Upper lobe of left lung (tissue), 6 donors: ENCODE data around the gene ELP5. TPM values are rescaled to one million over a fixed set of nuclear protein-coding genes. Genes with fewer than 3 reads are reported as not detected.
A peak's percentile ranks its signal among the peaks of the same experiment; 100 is the strongest.

Experiments used
- ATAC-seq, 2 donors: fragments of 200-7000 bp; cut with Tn5 transposase; one replicate each; pipeline ENCODE4 v1.9.1; 2022; ENCODE audit warnings: mild to moderate bottlenecking in 2 of 2, moderate library complexity in 2 of 2; ENCODE audit not compliant: low FRiP score in 2 of 2
- DNase-seq, 2 donors: peaks; one replicate each; pipeline ENCODE4 v3.0.0-alpha.2; 2019 to 2020
- H3K27ac ChIP-seq, 4 donors: fragments of 200-600 bp; sonication (generic); one replicate each; pipeline ENCODE4 v1.5.1; 2016 to 2019
- H3K27me3 ChIP-seq, 4 donors: fragments of 200-600 bp; sonication (generic); one replicate each; pipeline ENCODE4 v1.5.1; 2017 to 2019
- H3K36me3 ChIP-seq, 4 donors: fragments of 200-600 bp; sonication (generic); one replicate each; pipeline ENCODE4 v1.5.1; 2016 to 2019
- H3K4me1 ChIP-seq, 4 donors: fragments of 200-600 bp; sonication (generic); one replicate each; pipeline ENCODE4 v1.5.1; 2018 to 2019
- H3K4me3 ChIP-seq, 4 donors: fragments of 200-600 bp; sonication (generic); one replicate each; pipeline ENCODE4 v1.5.1; 2017 to 2019; ENCODE audit warnings: mild to moderate bottlenecking in 2 of 4, moderate library complexity in 1 of 4
- H3K9me3 ChIP-seq, 4 donors: fragments of 200-600 bp; sonication (generic); one replicate each; pipeline ENCODE4 v1.5.1; 2018 to 2019
- CTCF ChIP-seq, 6 experiments: fragments of 450-650 bp in 4 of 6; fragments of 200-600 bp in 2 of 6; sonication (generic) in 2 of 6; IDR thresholded peaks; one replicate each; pipeline ENCODE4 v1.5.1; 2016 to 2019; ENCODE audit warnings: antibody characterized with exemption in 6 of 6
- EP300 ChIP-seq, 4 donors: sonication (generic); formaldehyde crosslinking; IDR thresholded peaks; one replicate each; pipeline ENCODE4 v1.5.1; 2017; ENCODE audit warnings: antibody characterized with exemption in 4 of 4, control low read depth in 2 of 4
- POLR2A ChIP-seq, 4 donors: fragments of 450-650 bp; IDR thresholded peaks; one replicate each; pipeline ENCODE4 v1.5.1; 2016 to 2017; ENCODE audit warnings: antibody characterized with exemption in 4 of 4, mild to moderate bottlenecking in 2 of 4
- POLR2AphosphoS5 ChIP-seq, 2 donors: sonication (generic); formaldehyde crosslinking; IDR thresholded peaks; one replicate each; pipeline ENCODE4 v1.5.1; 2017; ENCODE audit warnings: antibody characterized with exemption in 2 of 2
- WGBS, 2 donors: methylation state at CpG; one replicate each; pipeline ENCODE4 v1.1.5; 2017 to 2018; 5-methylcytosine and 5-hydroxymethylcytosine counted together
- total RNA-seq, 6 donors: library from RNA; depleted of rRNA in 4 of 6; stranded (reverse); fragments of >200 nt in 4 of 6; gene quantifications; one replicate each; pipeline versions ENCODE4 v1.1.0 to v1.2.1, GENCODE V29; 2016 to 2021
- donor health status: DM: no; HTN: no; CAD: no; lungs with moderate emphysema.
- donor health status: DM: no; HTN: yes; CAD: no; lungs with severe emphysema.

ELP5 gene
- total RNA-seq, 6 donors from 2014 or later: 5.2 to 36.3 (median 21.0) TPM

GRCh38 chr17:7234083-7234951 is 17.7 kb upstream of the ELP5 start, which contains the start of gene DVL2:
Gene DVL2, minus strand, starts transcription at chr17:7234517. Its CDS starts 255 bp downstream, at chr17:7234262.
- peak within 1 kb of the TSS; percentile 75 to 92 (median 84) for H3K27ac ChIP-seq
- ATAC-seq (peak; percentile 54 to 80), DNase-seq (peak; percentile 96 to 97)
- H3K36me3 ChIP-seq: peaks cover 6 to 29% (median 26%) of the 10 kb centered on the region in 4 donors
- H3K27me3 ChIP-seq: no peaks in the 10 kb centered on the region
- WGBS, 2 donors: 0 to 2% methylated on average over 11 to 40 of the region's 72 CpGs
- peaks cover 18 to 58% (median 37%) of the 10 kb centered on the region in 4 donors for H3K4me1 ChIP-seq
- no peaks in the 10 kb centered on the region for H3K9me3 ChIP-seq
- H3K4me3 ChIP-seq: peak within 1 kb of the TSS; percentile 60 to 94 (median 82)
- TF ChIP-seq POLR2A (IDR thresholded peaks at IDR 0.05) (peak in 3 of 4 donors; percentile 59 to 89 (median 78)), POLR2AphosphoS5 (IDR thresholded peaks at IDR 0.05) (peak; percentile 90 to 92), CTCF (IDR thresholded peaks at IDR 0.05) (peak in 3 of 6 experiments; percentile 24 to 51 (median 35)), EP300 (IDR thresholded peaks at IDR 0.05) (peak in 1 of 4 donors; percentile 75)

GRCh38 chr17:7235693-7236665 is 16.0 kb upstream of the ELP5 start:
- no peaks in the 10 kb centered on the region for H3K9me3 ChIP-seq
- peak overlapping the region in 1 of 4 donors; percentile 21 for H3K27ac ChIP-seq
- DNase-seq: no peak
- H3K36me3 ChIP-seq: peaks cover 0 to 27% (median 23%) of the 10 kb centered on the region in 4 donors
- H3K4me1 ChIP-seq: peaks cover 30 to 69% (median 49%) of the 10 kb centered on the region in 4 donors
- H3K4me3 ChIP-seq: no peak overlapping the region
- no peak for TF ChIP-seq CTCF (IDR thresholded peaks at IDR 0.05)
- TF ChIP-seq EP300 (IDR thresholded peaks at IDR 0.05): no peak
- no peak for TF ChIP-seq POLR2AphosphoS5 (IDR thresholded peaks at IDR 0.05)
- no peak for TF ChIP-seq POLR2A (IDR thresholded peaks at IDR 0.05)
- 84 to 85% methylated on average over 22 of the region's 22 CpGs for WGBS, 2 donors
- no peaks in the 10 kb centered on the region for H3K27me3 ChIP-seq
- ATAC-seq: no peak

- no peaks in the 10 kb centered on the region for H3K9me3 ChIP-seq
- H3K36me3 ChIP-seq: peaks cover 0 to 29% (median 23%) of the 10 kb centered on the region in 4 donors
- no peaks in the 10 kb centered on the region for H3K27me3 ChIP-seq
- DNase-seq: no peak
- TF ChIP-seq CTCF (IDR thresholded peaks at IDR 0.05) (no peak), POLR2A (IDR thresholded peaks at IDR 0.05) (no peak), POLR2AphosphoS5 (IDR thresholded peaks at IDR 0.05) (no peak), EP300 (IDR thresholded peaks at IDR 0.05) (no peak)
- 87 to 89% methylated on average over 6 of the region's 6 CpGs for WGBS, 2 donors
- no peak overlapping the region for H3K4me3 ChIP-seq
- H3K27ac ChIP-seq: peak overlapping the region in 3 of 4 donors; percentile 90 to 98 (median 96)
- peaks cover 36 to 67% (median 54%) of the 10 kb centered on the region in 4 donors for H3K4me1 ChIP-seq
- ATAC-seq: no peak
Observed at GRCh38 chr17:7236808-7237207, 15.2 kb upstream of the ELP5 start.

- TF ChIP-seq EP300 (IDR thresholded peaks at IDR 0.05) (no peak), CTCF (IDR thresholded peaks at IDR 0.05) (no peak), POLR2AphosphoS5 (IDR thresholded peaks at IDR 0.05) (no peak), POLR2A (IDR thresholded peaks at IDR 0.05) (no peak)
- no peak for ATAC-seq
- DNase-seq: no peak
Observed at GRCh38 chr17:7237266-7237760, 14.7 kb upstream of the ELP5 start.

More at GRCh38 chr17:7237266-7237760, 14.7 kb upstream of the ELP5 start:
- H3K9me3 ChIP-seq: no peaks in the 10 kb centered on the region
- H3K27ac ChIP-seq: peak overlapping the region; percentile 90 to 98 (median 97)
- peak overlapping the region; percentile 80 to 99 (median 91) for H3K4me3 ChIP-seq
- H3K36me3 ChIP-seq: peaks cover 0 to 29% (median 23%) of the 10 kb centered on the region in 4 donors
- H3K4me1 ChIP-seq: peaks cover 35 to 61% (median 50%) of the 10 kb centered on the region in 4 donors
- H3K27me3 ChIP-seq: no peaks in the 10 kb centered on the region
- 23 to 28% methylated on average over 6 of the region's 6 CpGs for WGBS, 2 donors
